H9 (cell line): Measurements from ENCODE around the gene WIPF1. TPM values are rescaled to one million over a fixed set of nuclear protein-coding genes. Genes with fewer than 3 reads are reported as not detected.

Source experiments
- DNase-seq: peaks from one replicate; pipeline ENCODE4 v3.0.0-alpha.2; 2017
- H2AFZ ChIP-seq: one replicate; pipeline ENCODE4 v1.6.1; 2013; ENCODE audit warnings: mild to moderate bottlenecking, low read length, control low read depth, moderate library complexity
- H2AK5ac ChIP-seq: 2 replicates; pipeline ENCODE4 v1.6.1; 2013; ENCODE audit warnings: low read length, control low read depth, mixed read lengths; ENCODE audit not compliant: insufficient read length
- H2BK120ac ChIP-seq: one replicate; pipeline ENCODE4 v1.6.1; 2013; ENCODE audit warnings: low read depth, mild to moderate bottlenecking, low read length, control low read depth, inconsistent platforms; ENCODE audit not compliant: poor library complexity, severe bottlenecking
- H2BK12ac ChIP-seq: 2 replicates; pipeline ENCODE4 v1.6.1; 2013; ENCODE audit warnings: low read length, control low read depth, mixed read lengths, low read depth; ENCODE audit not compliant: insufficient read length
- H2BK15ac ChIP-seq: 2 replicates; pipeline ENCODE4 v1.6.1; 2013; ENCODE audit warnings: low read depth, low read length, control low read depth
- H2BK20ac ChIP-seq: one replicate; pipeline ENCODE4 v1.6.1; 2013; ENCODE audit warnings: low read depth, mild to moderate bottlenecking, low read length, control low read depth, inconsistent platforms; ENCODE audit not compliant: poor library complexity, severe bottlenecking
- H2BK5ac ChIP-seq: 2 replicates; pipeline ENCODE4 v1.6.1; 2013; ENCODE audit warnings: low read length, control low read depth, mixed read lengths; ENCODE audit not compliant: insufficient read length
- H3K14ac ChIP-seq: 2 replicates; pipeline ENCODE4 v1.6.1; 2013; ENCODE audit warnings: low read length, control low read depth; ENCODE audit not compliant: insufficient read depth
- H3K18ac ChIP-seq: 2 replicates; pipeline ENCODE4 v1.6.1; 2013; ENCODE audit warnings: low read depth, mild to moderate bottlenecking, mixed read lengths, low read length, control low read depth; ENCODE audit not compliant: insufficient read length
- H3K23ac ChIP-seq: 2 replicates; pipeline ENCODE4 v1.6.1; 2013; ENCODE audit warnings: low read length, control low read depth, mixed read lengths, low read depth; ENCODE audit not compliant: insufficient read length
- H3K23me2 ChIP-seq: 2 replicates; pipeline ENCODE4 v1.6.1; 2013; ENCODE audit warnings: low read depth, mild to moderate bottlenecking, mixed read lengths, low read length, control low read depth; ENCODE audit not compliant: insufficient read length, poor library complexity, severe bottlenecking
- H3K27ac ChIP-seq: 2 replicates; pipeline ENCODE4 v1.5.1; 2013; ENCODE audit warnings: low read length, control low read depth, mixed read lengths, low read depth; ENCODE audit not compliant: insufficient read length
- H3K27me3 ChIP-seq: 2 replicates; pipeline ENCODE4 v1.6.1; 2013; ENCODE audit warnings: low read length, control low read depth, inconsistent platforms; ENCODE audit not compliant: insufficient read depth
- H3K4ac ChIP-seq: 2 replicates; pipeline ENCODE4 v1.6.1; 2013; ENCODE audit warnings: low read depth, mild to moderate bottlenecking, control low read depth, inconsistent platforms, low read length, moderate library complexity
- H3K4me1 ChIP-seq: 2 replicates; pipeline ENCODE4 v1.6.1; 2013; ENCODE audit warnings: low read length, control low read depth, inconsistent platforms; ENCODE audit not compliant: insufficient read depth
- H3K4me2 ChIP-seq: 2 replicates; pipeline ENCODE4 v1.6.1; 2013; ENCODE audit warnings: low read length, control low read depth, mixed read lengths; ENCODE audit not compliant: insufficient read length, insufficient read depth
- H3K56ac ChIP-seq: 2 replicates; pipeline ENCODE4 v1.6.1; 2013; ENCODE audit warnings: low read depth, mild to moderate bottlenecking, mixed read lengths, low read length, control low read depth; ENCODE audit not compliant: insufficient read length
- H3K79me1 ChIP-seq: 2 replicates; pipeline ENCODE4 v1.6.1; 2013; ENCODE audit warnings: low read depth, mild to moderate bottlenecking, moderate library complexity, low read length, control low read depth, inconsistent platforms; ENCODE audit not compliant: insufficient read depth, poor library complexity, severe bottlenecking
- H3K79me2 ChIP-seq: 2 replicates; pipeline ENCODE4 v1.6.1; 2013; ENCODE audit warnings: low read length, control low read depth, inconsistent platforms; ENCODE audit not compliant: insufficient read depth
- H3K9ac ChIP-seq: 2 replicates; pipeline ENCODE4 v1.6.1; 2013; ENCODE audit warnings: low read length, control low read depth, mixed read lengths; ENCODE audit not compliant: insufficient read length; ENCODE audit errors: extremely low read depth
- H3K9me3 ChIP-seq: one replicate; pipeline ENCODE4 v1.6.1; 2013; ENCODE audit warnings: low read depth, low read length, inconsistent platforms; ENCODE audit not compliant: control insufficient read depth
- H3T11ph ChIP-seq: one replicate; pipeline ENCODE4 v1.6.1; 2013; ENCODE audit warnings: mild to moderate bottlenecking, low read length, control low read depth, inconsistent platforms
- H4K20me1 ChIP-seq: one replicate; pipeline ENCODE4 v1.6.1; 2013; ENCODE audit not compliant: control insufficient read depth, insufficient read length, insufficient read depth
- H4K5ac ChIP-seq: 2 replicates; pipeline ENCODE4 v1.6.1; 2013; ENCODE audit warnings: low read depth, mild to moderate bottlenecking, mixed read lengths, low read length, control low read depth; ENCODE audit not compliant: insufficient read length
- H4K8ac ChIP-seq: replicated peaks from 2 replicates; pipeline ENCODE4 v1.6.1; 2013; ENCODE audit warnings: low read length, control low read depth, mixed read lengths, low read depth; ENCODE audit not compliant: insufficient read length
- H4K91ac ChIP-seq: 2 replicates; pipeline ENCODE4 v1.6.1; 2013; ENCODE audit warnings: low read depth, mild to moderate bottlenecking, moderate library complexity, mixed read lengths, low read length, control low read depth; ENCODE audit not compliant: insufficient read length
- H3K27ac Mint-ChIP-seq, 3 experiments: 2 replicates in 2 of 3; 3 replicates in 1 of 3; pipeline ENCODE4 v1.8.0; 2020 to 2021; ENCODE audit warnings: mixed read lengths in 3 of 3, mild to moderate bottlenecking in 1 of 3, moderate library complexity in 1 of 3
- H3K27me3 Mint-ChIP-seq: 2 replicates; pipeline ENCODE4 v1.8.0; 2021; ENCODE audit warnings: low read depth, mild to moderate bottlenecking, moderate library complexity, mixed read lengths
- H3K36me3 Mint-ChIP-seq, 3 experiments: 2 replicates in 2 of 3; 3 replicates in 1 of 3; pipeline ENCODE4 v1.8.0; 2020 to 2021; ENCODE audit warnings: low read depth in 3 of 3, mixed read lengths in 3 of 3; ENCODE audit not compliant: insufficient read depth in 1 of 3
- H3K4me1 Mint-ChIP-seq, 2 experiments: 2 replicates each; pipeline ENCODE4 v1.8.0; 2020; ENCODE audit warnings: mixed read lengths in 2 of 2
- H3K4me3 Mint-ChIP-seq, 2 experiments: 2 replicates in 1 of 2; 3 replicates in 1 of 2; pipeline ENCODE4 v1.8.0; 2020 to 2021; ENCODE audit warnings: mild to moderate bottlenecking in 2 of 2, mixed read lengths in 2 of 2, moderate library complexity in 1 of 2
- H3K9me3 Mint-ChIP-seq, 2 experiments: 2 replicates in 1 of 2; 3 replicates in 1 of 2; pipeline ENCODE4 v1.8.0; 2020; ENCODE audit warnings: mild to moderate bottlenecking in 2 of 2, mixed read lengths in 2 of 2, moderate library complexity in 1 of 2
- CTCF ChIP-seq: fragments of 200-600 bp; sonication (generic); conservative IDR thresholded peaks from 3 replicates; pipeline ENCODE4 v1.8.0; 2021; ENCODE audit warnings: antibody characterized with exemption, mild to moderate bottlenecking
- WGBS: extraction: QIAGEN DNeasy Blood & Tissue Kit; methylation state at CpG from one replicate; pipeline ENCODE4 v1.1.7; 2013; ENCODE audit warnings: missing lambda C conversion rate, low lambda C conversion rate, mixed read lengths; ENCODE audit not compliant: insufficient read length; ENCODE audit errors: extremely low coverage; 5-methylcytosine and 5-hydroxymethylcytosine counted together
- total RNA-seq: library from RNA; stranded (reverse); gene quantifications from 2 replicates; pipeline ENCODE4 v1.2.1, GENCODE V29; 2021

Gene WIPF1
- total RNA-seq, 1 experiment from 2014 or later = 5.1 TPM

DNA sequence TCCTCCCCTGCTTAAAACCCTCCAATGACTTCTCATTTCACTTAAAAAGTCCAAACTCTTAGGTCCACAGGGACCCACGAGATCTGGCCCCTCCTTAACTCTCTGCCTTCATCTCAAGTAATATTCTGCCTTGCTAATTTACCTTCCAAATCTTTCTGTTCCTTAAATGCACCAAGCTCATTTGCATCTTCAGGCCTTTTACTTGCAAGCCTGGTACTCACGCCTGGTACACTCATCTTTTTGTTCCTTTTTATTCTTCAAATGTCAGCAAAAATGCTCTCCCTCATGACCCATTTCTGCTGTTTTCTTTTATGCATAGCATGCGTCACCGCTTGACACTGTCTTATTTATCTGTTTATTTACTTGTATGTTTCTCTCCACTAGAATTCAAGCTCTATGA lies 2.7 kb upstream of the WIPF1 start:
- Histone ChIP-seq H3K9ac (no peak overlapping the region), H2AK5ac (no peak overlapping the region), H3K4me2 (no peak overlapping the region), H2BK20ac (no peak overlapping the region), H3K79me2 (no peaks in the 10 kb centered on the region), H3K14ac (no peak overlapping the region), H2BK5ac (no peak overlapping the region), H3K23ac (no peak overlapping the region), H3K18ac (no peak overlapping the region), H3T11ph (no peak overlapping the region), H3K56ac (no peak overlapping the region), H4K20me1 (no peaks in the 10 kb centered on the region), H3K9me3 (no peaks in the 10 kb centered on the region), H4K91ac (no peak overlapping the region), H2BK120ac (no peak overlapping the region), H3K27me3 (no peaks in the 10 kb centered on the region), H3K4me1 (no peaks in the 10 kb centered on the region), H3K27ac (no peak overlapping the region), H3K79me1 (no peaks in the 10 kb centered on the region), H3K4ac (no peak overlapping the region), H2BK15ac (no peak overlapping the region), H2BK12ac (no peak overlapping the region), H3K23me2 (no peaks in the 10 kb centered on the region), H4K5ac (no peak overlapping the region), H2AFZ (no peak overlapping the region), H4K8ac (no peak overlapping the region)
- DNase-seq = no peak
- no CpG with 5 or more reads among the region's 4 CpGs for whole genome bisulfite sequencing
- Mint-ChIP-seq H3K27me3 (no peaks in the 10 kb centered on the region), H3K27ac (no peak overlapping the region), H3K36me3 (peaks cover 0 to 8% (median 3%) of the 10 kb centered on the region in 3 experiments; a peak in 4 of 7 replicates), H3K4me3 (no peak overlapping the region), H3K9me3 (peaks cover 6 to 8% of the 10 kb centered on the region in 2 experiments; a peak in 4 of 5 replicates), H3K4me1 (0 out of 4 replicates have a peak, but pooled peaks cover 0 to 2% of the 10 kb centered on the region in 2 experiments)
- no peak for TF ChIP-seq CTCF
